Ramos (cell line): ENCODE data around the gene COL16A1.

Experiments
- in situ Hi-C: fragments of 300-500 bp; cut with MboI; formaldehyde crosslinking; loops from one replicate; pipeline ENCODE4 v1.14.3; 2022; ENCODE audit warnings: low sequenced_read_pairs; ENCODE audit not compliant: unreplicated experiment

The COL16A1 gene

DNA sequence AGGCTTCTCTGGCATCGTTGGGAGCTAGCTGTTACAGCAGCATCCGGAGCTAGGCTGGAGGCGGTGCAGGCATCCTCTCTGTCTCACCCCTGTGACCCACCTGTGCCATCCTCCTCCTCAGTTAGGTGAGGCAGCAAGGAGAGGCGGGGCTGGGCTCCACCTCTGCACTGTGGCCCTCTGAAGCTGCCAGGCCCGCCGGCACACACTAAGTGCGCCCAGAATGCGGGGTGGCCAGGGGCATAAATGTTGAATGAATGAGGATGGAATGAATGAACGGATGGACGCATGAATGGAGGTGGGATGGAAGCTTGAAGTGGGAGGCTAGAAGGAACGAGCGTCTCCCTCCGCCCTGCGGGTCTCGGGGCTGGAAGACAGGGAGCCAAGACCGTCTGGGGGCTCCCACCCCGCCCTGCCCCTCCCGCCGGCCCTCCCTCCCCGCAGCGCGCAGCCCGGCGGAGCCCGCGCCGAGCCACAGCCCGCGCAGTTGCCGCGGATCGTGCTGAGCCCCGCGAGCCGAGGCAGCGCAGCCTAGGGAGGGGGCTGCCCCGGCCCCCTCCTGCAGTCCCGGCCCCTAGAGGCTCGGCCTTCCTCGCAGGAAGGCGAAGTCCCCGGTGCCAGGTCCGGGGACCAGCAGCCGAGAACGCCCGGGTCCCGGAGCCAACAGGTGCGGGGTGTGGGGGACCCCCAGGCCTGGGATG, 86.5 kb downstream of the COL16A1 start, which contains the start of gene HCRTR1:
Gene HCRTR1 (plus strand): TSS at position 472 of the 698 bp plus-strand sequence. CDS start 1,504 bp downstream, outside the sequence.
- in situ Hi-C loops, result no loop called here

DNA sequence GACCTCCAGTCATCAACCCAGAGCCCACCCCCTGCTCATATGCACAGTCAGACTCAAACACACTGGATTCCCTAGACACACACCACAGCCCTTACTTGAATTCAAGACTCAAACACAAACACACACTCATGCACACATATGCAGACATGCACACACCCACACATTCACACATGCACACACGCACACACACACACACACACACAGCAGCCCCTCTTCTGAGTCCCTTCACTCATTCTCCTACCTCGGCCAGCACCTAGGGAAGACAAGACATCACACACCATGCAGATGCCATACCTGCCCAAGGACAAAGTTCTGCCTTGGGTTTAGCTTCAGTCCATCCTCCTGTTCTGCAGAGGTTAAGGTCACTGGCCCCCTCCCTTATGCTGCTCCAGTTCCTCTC, 87.9 kb downstream of the COL16A1 start:
- in situ Hi-C loops, result no loop called here

DNA sequence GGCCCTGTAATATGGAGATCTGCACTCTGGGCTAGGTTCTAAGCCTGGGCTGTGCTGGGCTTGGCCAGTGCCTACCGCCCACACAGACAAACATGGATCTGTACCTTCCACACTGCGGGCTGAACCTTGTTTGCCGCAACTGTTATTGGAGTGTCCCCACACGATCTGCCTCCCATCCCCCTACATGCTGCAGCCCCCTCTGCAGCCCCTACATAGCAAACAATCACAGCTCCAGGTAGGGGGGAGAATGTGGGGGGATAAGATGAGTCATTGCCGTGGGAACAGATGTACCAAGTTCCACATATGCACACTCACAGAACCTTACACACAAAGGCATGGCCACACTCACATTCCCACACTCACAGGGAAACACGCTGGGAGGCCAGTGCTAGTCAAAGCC, 88.4 kb downstream of the COL16A1 start:
- in situ Hi-C loops, result no loop called here

DNA sequence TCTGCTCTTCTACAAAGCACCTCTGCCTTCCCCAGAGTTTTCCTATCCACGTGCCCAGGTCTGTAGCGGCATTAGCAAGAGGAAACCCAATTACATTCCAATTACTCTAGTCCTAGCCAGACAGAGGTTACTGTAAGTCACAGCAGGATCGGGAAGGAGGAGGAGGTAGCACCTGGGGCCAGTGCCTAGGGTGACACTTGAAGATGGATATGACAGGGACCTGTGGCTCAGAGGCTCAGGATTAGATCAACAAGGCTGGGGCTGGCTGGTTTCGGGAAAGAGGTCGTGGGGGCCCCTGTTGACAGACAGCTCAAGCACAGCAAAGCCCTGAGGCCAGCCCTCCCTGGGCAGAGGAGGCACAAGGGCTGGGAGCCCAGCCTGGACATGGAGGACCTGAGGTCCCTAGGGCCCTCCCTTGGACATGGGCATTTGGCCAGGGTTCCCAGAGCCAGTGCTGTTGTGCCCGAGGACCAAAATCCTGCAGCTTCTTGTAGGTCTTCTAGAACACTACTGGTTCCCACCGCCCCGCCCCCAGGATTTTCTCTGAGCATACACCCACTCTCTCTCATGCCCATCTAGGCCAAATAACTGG, 89.3 kb downstream of the COL16A1 start:
- in situ Hi-C loops, result no loop called here

DNA sequence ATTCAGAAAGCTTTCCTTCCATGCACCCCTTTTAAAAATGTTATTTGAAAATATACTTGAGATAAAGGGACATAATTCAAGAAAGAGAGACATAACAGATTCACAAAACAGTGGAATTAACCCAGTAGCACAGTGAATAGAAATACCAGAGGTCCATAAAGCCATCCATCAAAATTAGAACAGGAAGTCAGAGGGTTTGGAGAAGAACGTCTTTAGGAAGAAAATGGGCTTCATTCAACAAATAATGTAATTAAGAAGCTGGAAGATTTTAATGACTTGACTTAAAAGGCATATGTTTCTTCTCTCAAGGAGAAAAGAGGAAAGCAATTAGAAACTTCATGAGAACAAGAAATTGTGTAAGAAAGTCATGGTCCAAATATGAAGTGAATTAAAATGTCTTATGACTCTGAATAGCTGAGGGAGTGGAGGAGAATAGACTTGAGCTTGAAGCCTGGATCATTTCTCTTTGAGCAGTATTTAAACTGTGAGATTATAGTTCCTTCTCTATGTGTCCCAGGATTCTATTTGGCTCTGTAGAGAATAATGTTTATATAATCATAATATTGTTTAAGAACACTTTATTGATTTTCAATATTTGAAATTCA, 94.2 kb downstream of the COL16A1 start:
- in situ Hi-C loops, result no loop called here

DNA sequence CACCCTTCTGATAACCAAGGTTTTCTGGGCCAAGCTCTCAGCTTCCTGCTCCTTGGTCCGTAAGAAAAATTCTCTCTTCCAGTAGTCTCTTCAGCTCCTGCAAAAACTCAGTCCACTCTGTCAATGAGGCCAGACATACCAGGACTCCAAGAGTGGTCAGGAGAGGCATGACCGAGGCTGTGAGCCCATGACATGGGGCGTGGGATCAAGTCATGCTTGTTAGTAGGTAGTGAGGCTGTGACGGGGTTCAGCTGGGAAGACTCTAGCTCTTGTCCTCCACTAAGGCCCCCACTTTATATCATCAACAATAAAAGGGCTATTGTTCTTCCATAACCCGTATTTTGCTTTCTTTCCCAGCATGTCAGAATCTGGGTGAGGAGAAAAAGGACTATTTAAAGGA, 96.5 kb downstream of the COL16A1 start:
- in situ Hi-C loops, result no loop called here

DNA sequence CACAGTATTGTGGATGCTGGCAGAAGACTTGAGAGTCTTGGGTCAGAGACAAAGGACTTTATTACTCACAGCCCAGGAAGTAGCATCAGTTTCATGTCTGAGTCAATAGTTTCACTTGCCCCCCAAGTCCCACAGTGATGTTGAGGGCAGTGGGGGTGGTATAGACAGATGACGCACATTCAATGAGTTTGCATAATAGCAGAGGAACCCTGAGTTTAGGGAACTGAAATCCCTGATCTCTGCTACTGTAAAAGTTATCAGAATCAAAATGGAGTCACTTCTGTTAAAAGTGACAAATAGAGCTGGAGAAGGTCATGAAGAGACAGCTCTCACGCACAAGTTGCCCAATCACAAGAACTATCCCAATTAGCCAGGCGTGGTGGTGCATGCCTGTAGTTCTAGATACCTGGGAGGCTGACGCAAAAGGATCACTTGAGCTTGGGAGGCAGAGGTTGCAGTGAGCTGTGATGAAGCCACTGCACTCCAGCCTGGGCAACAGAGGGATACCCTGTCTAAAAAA, 97.8 kb downstream of the COL16A1 start:
- in situ Hi-C loops, result no loop called here
